Measurements from ENCODE around the gene CNOT6.

- no peak for TF ChIP-seq CTCF (IDR thresholded peaks at IDR 0.05)
- no peak for TF ChIP-seq POLR2A (IDR thresholded peaks at IDR 0.05)
These were observed 46.0 kb downstream of the CNOT6 start for GRCh38 chr5:180540050-180540694.

All from testis (tissue), 2 donors.